ENCODE results near the gene CELSR1.

Gene CELSR1

GRCh38 chr22:46424496-46424895 lies 112.9 kb downstream of the CELSR1 start:
- Mint-ChIP-seq H3K9me3 (peaks cover 7% of the 10 kb centered on the region), H3K4me1 (ENCODE audit: low read depth) (no peaks in the 10 kb centered on the region), H3K27me3 (ENCODE audit: low read depth) (no peaks in the 10 kb centered on the region), H3K36me3 (ENCODE audit: low read depth) (no peaks in the 10 kb centered on the region), H3K4me3 (no peak overlapping the region), H3K27ac (no peak overlapping the region)

GRCh38 chr22:46422896-46423295 lies 114.5 kb downstream of the CELSR1 start:
- H3K9me3 Mint-ChIP-seq, result peaks cover 7% of the 10 kb centered on the region
- no peak overlapping the region for H3K27ac Mint-ChIP-seq
- H3K27me3 Mint-ChIP-seq (ENCODE audit: low read depth), result no peaks in the 10 kb centered on the region
- H3K4me1 Mint-ChIP-seq (ENCODE audit: low read depth), result no peaks in the 10 kb centered on the region
- no peak overlapping the region for H3K4me3 Mint-ChIP-seq
- H3K36me3 Mint-ChIP-seq (ENCODE audit: low read depth), result no peaks in the 10 kb centered on the region

- Mint-ChIP-seq H3K36me3 (ENCODE audit: low read depth) (no peaks in the 10 kb centered on the region), H3K27ac (no peak overlapping the region), H3K4me3 (no peak overlapping the region)
These were observed 116.2 kb downstream of the CELSR1 start for GRCh38 chr22:46421267-46421666.

GRCh38 chr22:46419754-46420571 lies 117.5 kb downstream of the CELSR1 start:
- Mint-ChIP-seq H3K27ac (no peak overlapping the region), H3K36me3 (ENCODE audit: low read depth) (no peaks in the 10 kb centered on the region), H3K27me3 (ENCODE audit: low read depth) (no peaks in the 10 kb centered on the region), H3K9me3 (no peaks in the 10 kb centered on the region), H3K4me3 (no peak overlapping the region), H3K4me1 (ENCODE audit: low read depth) (no peaks in the 10 kb centered on the region)

More at GRCh38 chr22:46421267-46421666, 116.2 kb downstream of the CELSR1 start:
- Mint-ChIP-seq H3K27me3 (ENCODE audit: low read depth) (no peaks in the 10 kb centered on the region), H3K9me3 (peaks cover 7% of the 10 kb centered on the region), H3K4me1 (ENCODE audit: low read depth) (no peaks in the 10 kb centered on the region)

GRCh38 chr22:46418827-46419226 lies 118.6 kb downstream of the CELSR1 start:
- Mint-ChIP-seq H3K27me3 (ENCODE audit: low read depth) (no peaks in the 10 kb centered on the region), H3K4me3 (no peak overlapping the region), H3K4me1 (ENCODE audit: low read depth) (no peaks in the 10 kb centered on the region), H3K36me3 (ENCODE audit: low read depth) (no peaks in the 10 kb centered on the region), H3K27ac (no peak overlapping the region), H3K9me3 (no peaks in the 10 kb centered on the region)

GRCh38 chr22:46417769-46418168 lies 119.7 kb downstream of the CELSR1 start:
- H3K27ac Mint-ChIP-seq, result no peak overlapping the region
- H3K36me3 Mint-ChIP-seq (ENCODE audit: low read depth), result no peaks in the 10 kb centered on the region
- no peak overlapping the region for H3K4me3 Mint-ChIP-seq
- no peaks in the 10 kb centered on the region for H3K27me3 Mint-ChIP-seq (ENCODE audit: low read depth)
- H3K9me3 Mint-ChIP-seq, result no peaks in the 10 kb centered on the region
- no peaks in the 10 kb centered on the region for H3K4me1 Mint-ChIP-seq (ENCODE audit: low read depth)

- Mint-ChIP-seq H3K36me3 (ENCODE audit: low read depth) (no peaks in the 10 kb centered on the region), H3K27ac (no peak overlapping the region), H3K4me3 (no peak overlapping the region), H3K9me3 (no peaks in the 10 kb centered on the region), H3K27me3 (ENCODE audit: low read depth) (no peaks in the 10 kb centered on the region), H3K4me1 (ENCODE audit: low read depth) (no peaks in the 10 kb centered on the region)
These were observed 120.4 kb downstream of the CELSR1 start for GRCh38 chr22:46416891-46417580.

- H3K9me3 Mint-ChIP-seq, result no peaks in the 10 kb centered on the region
- no peaks in the 10 kb centered on the region for H3K27me3 Mint-ChIP-seq (ENCODE audit: low read depth)
- H3K27ac Mint-ChIP-seq, result no peak overlapping the region
- no peaks in the 10 kb centered on the region for H3K4me1 Mint-ChIP-seq (ENCODE audit: low read depth)
- H3K36me3 Mint-ChIP-seq (ENCODE audit: low read depth), result no peaks in the 10 kb centered on the region
- no peak overlapping the region for H3K4me3 Mint-ChIP-seq
These were observed 120.9 kb downstream of the CELSR1 start for GRCh38 chr22:46416520-46416871.

GRCh38 chr22:46415776-46416519 lies 121.5 kb downstream of the CELSR1 start:
- H3K27me3 Mint-ChIP-seq (ENCODE audit: low read depth), result no peaks in the 10 kb centered on the region
- no peaks in the 10 kb centered on the region for H3K36me3 Mint-ChIP-seq (ENCODE audit: low read depth)
- no peaks in the 10 kb centered on the region for H3K9me3 Mint-ChIP-seq
- H3K4me1 Mint-ChIP-seq (ENCODE audit: low read depth), result no peaks in the 10 kb centered on the region
- H3K27ac Mint-ChIP-seq, result no peak overlapping the region
- H3K4me3 Mint-ChIP-seq, result no peak overlapping the region

- H3K27ac Mint-ChIP-seq, result no peak overlapping the region
- H3K9me3 Mint-ChIP-seq, result no peaks in the 10 kb centered on the region
- no peak overlapping the region for H3K4me3 Mint-ChIP-seq
- H3K27me3 Mint-ChIP-seq (ENCODE audit: low read depth), result no peaks in the 10 kb centered on the region
- no peaks in the 10 kb centered on the region for H3K36me3 Mint-ChIP-seq (ENCODE audit: low read depth)
- H3K4me1 Mint-ChIP-seq (ENCODE audit: low read depth), result no peaks in the 10 kb centered on the region
These were observed 122.7 kb downstream of the CELSR1 start for GRCh38 chr22:46414704-46415103.

- H3K4me1 Mint-ChIP-seq (ENCODE audit: low read depth), result no peaks in the 10 kb centered on the region
- H3K36me3 Mint-ChIP-seq (ENCODE audit: low read depth), result no peaks in the 10 kb centered on the region
- no peaks in the 10 kb centered on the region for H3K9me3 Mint-ChIP-seq
- H3K27ac Mint-ChIP-seq, result no peak overlapping the region
- H3K27me3 Mint-ChIP-seq (ENCODE audit: low read depth), result no peaks in the 10 kb centered on the region
- H3K4me3 Mint-ChIP-seq, result no peak overlapping the region
These were observed 123.6 kb downstream of the CELSR1 start for GRCh38 chr22:46413725-46414379.

GRCh38 chr22:46411347-46411746 lies 126.1 kb downstream of the CELSR1 start:
- H3K9me3 Mint-ChIP-seq, result no peaks in the 10 kb centered on the region
- H3K36me3 Mint-ChIP-seq (ENCODE audit: low read depth), result no peaks in the 10 kb centered on the region
- no peak overlapping the region for H3K27ac Mint-ChIP-seq
- H3K4me3 Mint-ChIP-seq, result no peak overlapping the region
- H3K4me1 Mint-ChIP-seq (ENCODE audit: low read depth), result no peaks in the 10 kb centered on the region
- no peaks in the 10 kb centered on the region for H3K27me3 Mint-ChIP-seq (ENCODE audit: low read depth)

- H3K27me3 Mint-ChIP-seq (ENCODE audit: low read depth), result no peaks in the 10 kb centered on the region
- H3K9me3 Mint-ChIP-seq, result no peaks in the 10 kb centered on the region
- H3K4me3 Mint-ChIP-seq, result no peak overlapping the region
- H3K4me1 Mint-ChIP-seq (ENCODE audit: low read depth), result no peaks in the 10 kb centered on the region
- H3K36me3 Mint-ChIP-seq (ENCODE audit: low read depth), result no peaks in the 10 kb centered on the region
- H3K27ac Mint-ChIP-seq, result no peak overlapping the region
These were observed 127.1 kb downstream of the CELSR1 start for GRCh38 chr22:46410291-46410808.

GRCh38 chr22:46409631-46410210 lies 127.7 kb downstream of the CELSR1 start:
- H3K4me1 Mint-ChIP-seq (ENCODE audit: low read depth), result no peaks in the 10 kb centered on the region
- no peaks in the 10 kb centered on the region for H3K9me3 Mint-ChIP-seq
- no peak overlapping the region for H3K4me3 Mint-ChIP-seq
- no peaks in the 10 kb centered on the region for H3K36me3 Mint-ChIP-seq (ENCODE audit: low read depth)
- no peaks in the 10 kb centered on the region for H3K27me3 Mint-ChIP-seq (ENCODE audit: low read depth)
- no peak overlapping the region for H3K27ac Mint-ChIP-seq

Data from T-helper 1 cell treated with Interleukin-12 subunit alpha and Interleukin-12 subunit beta and Interleukin-4 antibody, amounts not matched to agents 30 μg/mL and 1 μg/mL, for 36 hours (primary cell).